NCI-H69 (cell line): ENCODE results near the gene SCAANT1.

Source experiments
- DNase-seq: peaks from one replicate; lab custom pipeline; 2025; lab: John Stamatoyannopoulos, UW

The SCAANT1 gene

DNA sequence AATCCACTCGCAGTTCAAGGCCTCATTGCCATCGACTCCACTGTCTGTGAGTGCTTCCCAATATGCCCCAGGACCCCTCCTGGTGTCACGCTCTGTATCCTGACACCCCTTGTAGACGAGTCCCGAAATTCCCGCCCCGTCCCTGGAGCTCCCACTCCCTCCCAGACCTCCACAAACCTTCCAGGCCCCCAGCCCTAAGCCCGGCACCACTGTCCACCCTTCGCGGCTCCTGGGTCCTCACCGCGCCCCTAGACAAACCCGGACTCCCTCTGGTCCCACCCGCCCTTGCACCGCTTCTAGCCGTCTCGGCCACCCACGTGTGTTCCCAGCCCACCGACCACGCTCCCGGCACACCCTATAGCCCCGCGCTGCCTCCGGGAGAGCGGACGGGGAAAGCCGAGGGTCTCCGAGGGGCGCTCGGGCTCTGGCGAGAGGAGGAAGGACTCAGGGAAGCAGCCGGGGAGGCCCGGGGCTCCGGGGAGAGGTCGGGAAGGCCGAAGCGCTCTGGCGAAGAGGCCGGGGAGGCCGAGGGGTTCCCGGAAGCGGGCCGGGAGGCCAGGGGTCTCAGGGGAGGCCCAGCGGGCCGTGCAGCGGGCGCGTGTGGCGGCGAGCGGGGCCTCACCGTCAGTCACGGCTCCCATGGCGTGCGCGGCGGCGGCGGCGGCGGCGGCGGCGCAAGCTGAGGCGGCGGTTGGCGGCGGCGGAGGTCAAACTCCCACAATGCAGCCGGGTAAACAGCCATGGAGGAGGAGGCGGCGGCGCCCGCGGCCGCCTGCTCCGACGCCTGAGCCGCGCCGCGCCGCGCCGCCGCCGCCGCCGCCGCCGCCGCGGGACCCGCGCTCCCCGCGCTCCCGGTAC is 48.8 kb downstream of the SCAANT1 start, which contains the start of the genes ATXN7 and THOC7:
Gene ATXN7 (plus strand): TSS at position 718 of the 858 bp plus-strand sequence. CDS start 48,732 bp downstream, outside the sequence.
Gene THOC7 (minus strand): TSS at position 656 of the 858 bp plus-strand sequence. CDS start 15 bp downstream, at position 641.
- peak; percentile 69 for DNase-seq

DNA sequence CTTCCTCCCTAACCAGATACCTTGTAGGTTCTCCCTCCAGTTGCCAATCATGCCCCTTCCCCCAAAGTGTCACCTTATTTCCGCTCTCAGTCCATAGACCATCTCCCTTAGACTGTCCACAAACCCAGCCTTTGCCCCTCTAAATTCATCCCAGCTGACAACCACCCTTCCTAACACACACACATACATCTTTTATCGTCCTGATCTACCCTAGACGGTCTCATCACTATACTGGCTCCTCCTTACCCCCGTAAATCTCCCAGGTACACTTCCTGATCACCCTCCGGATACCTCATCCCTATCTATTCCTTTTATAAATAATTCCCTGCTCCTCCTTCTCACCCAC is 49.4 kb downstream of the SCAANT1 start:
- DNase-seq = no peak
